GM21360 (cell line): ENCODE data around the gene PTRH2.

ENCODE experiments used
- ATAC-seq: cut with Tn5 transposase; IDR thresholded peaks from one replicate; pipeline ENCODE4 v1.9.1; 2021; ENCODE audit warnings: mild to moderate bottlenecking, moderate library complexity; ENCODE audit not compliant: unreplicated experiment

PTRH2 gene

DNA sequence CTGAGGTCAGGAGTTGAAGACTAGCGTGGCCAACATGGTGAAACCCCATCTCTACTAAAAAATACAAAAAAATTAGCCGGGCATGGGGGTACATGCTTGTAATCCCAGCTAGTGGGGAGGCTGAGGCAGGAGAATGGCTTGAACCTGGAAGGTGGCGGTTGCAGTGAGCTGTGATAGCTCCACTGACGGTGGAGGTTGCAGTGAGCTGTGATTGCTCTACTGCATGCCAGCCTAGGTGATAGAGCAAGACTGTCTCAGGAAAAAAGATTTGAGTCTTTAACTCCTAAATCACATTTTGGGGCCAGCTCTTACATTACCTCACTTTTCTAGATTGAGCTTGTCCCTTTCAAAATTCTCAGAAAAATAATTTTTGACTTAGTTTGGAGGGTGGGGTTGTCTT is 15.4 kb upstream of the PTRH2 start:
- no peak for ATAC-seq

DNA sequence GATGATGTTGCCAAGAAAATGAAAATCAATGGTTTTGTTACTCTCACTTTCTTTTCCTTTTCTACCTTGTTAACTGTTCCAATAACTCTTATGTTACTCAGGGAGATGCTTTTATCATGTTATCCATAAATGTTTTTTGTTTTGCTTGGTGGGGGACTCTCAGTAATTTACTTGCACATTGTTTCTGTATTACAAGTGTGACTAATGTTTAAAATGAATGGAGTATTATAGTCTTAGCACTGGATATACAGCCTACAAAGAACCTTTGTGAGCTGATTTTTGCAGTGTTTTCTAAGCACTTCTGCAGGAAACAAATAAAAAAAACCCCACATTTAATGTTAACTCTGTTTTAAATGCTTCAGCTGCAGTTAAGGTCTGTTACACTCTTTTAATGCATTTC is 12.3 kb upstream of the PTRH2 start:
- no peak for ATAC-seq

DNA sequence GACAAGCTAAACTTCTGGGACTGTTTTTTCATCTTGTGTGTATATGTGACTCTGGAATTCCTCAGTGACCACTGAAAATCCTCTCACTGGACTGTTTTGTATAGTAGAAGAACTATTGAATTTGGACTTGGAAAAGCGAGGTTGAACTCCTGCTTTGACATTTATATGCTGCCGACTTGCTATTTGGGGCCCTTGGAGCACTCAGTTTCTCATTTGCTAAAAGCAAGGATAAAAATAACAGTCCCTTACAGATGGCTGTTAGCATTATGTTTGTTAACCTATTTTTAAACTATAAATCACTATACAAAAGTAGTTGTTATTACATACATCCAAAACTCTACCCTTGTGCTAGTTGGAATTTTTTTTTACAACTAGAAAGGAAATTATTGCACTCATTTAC is 9.2 kb upstream of the PTRH2 start:
- no peak for ATAC-seq

DNA sequence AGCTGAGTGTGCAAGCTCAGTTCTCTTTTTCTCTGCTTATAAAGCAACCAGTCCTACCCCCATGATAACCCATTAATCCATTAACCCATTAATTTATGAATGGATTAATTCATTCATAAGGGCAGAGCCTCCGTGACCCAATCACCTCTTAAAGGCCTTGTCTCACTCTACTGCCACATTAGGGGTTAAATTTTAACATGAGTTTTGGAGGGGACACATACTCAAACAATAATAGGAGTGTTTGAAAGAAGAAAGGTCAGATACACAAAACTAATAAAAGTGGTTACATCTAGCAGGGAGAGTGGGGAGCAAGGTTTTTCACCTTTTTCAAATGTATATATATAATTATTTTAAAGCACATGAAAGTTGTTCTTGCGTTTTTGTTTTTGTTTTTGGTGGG is 7.0 kb upstream of the PTRH2 start:
- ATAC-seq, result no peak

DNA sequence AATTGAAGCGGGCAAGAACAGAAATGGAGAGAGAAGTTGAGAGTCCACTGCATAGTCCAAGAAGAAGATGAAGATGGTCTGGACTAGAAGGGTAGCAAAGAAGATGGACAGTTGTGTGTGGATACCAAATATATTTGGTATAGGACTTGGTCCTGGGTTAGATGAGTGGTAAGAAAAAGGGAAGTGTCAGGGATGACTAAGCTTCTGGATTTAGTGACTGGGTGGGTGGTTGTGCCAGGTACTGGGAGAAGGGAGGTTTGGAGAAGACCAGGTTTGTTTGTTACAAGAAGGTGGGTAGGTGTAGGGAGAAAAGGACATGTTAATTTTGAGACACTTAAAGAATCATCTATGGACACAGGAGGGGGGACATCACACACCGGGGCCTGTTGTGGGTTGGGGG is 5.6 kb upstream of the PTRH2 start:
- ATAC-seq, result no peak

DNA sequence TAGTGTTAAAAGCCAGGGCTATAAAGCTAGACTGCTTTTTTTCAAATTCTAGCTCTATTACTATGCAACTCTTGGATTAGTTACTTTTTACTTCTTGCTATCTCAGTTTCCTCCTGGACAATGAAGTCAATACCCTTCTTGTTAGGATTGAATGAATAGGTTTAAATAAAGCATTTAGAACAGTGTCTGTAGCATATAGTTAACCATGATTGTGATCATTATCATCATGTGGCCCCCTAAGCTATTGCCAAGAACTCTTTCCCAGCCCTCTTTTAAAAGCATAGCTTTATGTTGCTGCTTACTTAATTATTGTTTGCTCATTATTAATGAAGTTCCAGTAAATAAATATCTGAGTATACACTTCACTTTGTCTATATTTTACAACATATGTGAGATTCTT is 4.7 kb upstream of the PTRH2 start:
- ATAC-seq, result no peak

DNA sequence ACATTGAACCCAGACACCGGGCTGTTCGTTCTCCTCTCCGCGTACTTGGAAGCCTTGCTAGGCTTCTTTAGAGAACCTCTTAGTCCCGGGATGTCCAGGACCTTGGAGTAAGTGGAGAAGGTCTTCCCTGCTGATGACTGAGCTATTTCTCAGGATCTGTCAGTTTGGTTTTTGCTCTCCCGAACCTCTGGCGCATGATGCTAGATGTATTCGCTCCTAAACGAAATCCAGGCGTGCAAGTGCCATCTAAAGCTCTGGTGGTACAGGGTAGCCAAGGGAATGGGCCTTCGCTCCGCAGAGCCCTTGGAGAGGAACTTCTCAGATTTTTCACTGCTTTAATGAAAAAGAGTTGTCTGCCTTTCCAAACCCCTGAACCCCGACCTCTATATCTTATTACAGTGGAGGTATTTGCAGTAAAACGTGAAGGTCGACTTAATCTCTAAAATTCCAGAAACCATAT is 771 bp upstream of the PTRH2 start:
- ATAC-seq, result no peak

DNA sequence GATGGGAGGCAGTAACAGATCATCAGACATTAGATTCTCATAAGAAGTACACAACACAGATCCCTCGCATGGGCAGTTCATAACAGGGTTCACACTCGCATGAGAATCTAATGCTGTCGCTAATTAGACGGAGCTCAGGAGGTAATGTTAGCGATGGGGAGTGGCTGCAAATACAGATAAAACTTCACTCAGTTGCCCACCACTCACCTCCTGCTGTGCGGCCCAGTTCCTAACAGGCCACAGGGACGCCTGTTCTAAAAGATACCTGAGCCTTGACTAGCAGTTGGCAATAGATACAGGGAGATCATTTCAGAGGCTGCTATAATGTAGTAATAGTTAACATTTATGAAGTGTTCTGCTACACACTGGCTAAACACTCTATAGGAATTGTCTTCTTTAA is 4.9 kb downstream of the PTRH2 start:
- ATAC-seq, result no peak

DNA sequence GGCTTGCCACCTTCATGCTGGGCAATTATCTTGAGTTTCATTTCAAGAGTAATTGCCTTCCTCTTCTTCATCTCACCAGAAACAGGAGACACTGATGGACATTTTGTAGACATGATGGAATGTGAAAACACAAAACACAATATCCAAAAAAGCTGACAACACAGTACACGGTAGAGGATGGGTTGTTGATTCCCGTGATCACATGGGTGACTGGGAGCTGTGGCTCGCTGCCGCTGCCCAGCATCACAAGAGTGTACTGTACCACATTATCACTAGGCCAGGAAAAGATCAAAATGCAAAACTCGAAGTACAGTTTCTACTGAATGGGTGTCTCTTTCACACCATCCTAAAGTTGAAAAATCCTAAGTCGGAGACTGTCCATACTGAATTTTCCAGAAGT is 7.4 kb downstream of the PTRH2 start:
- no peak for ATAC-seq

DNA sequence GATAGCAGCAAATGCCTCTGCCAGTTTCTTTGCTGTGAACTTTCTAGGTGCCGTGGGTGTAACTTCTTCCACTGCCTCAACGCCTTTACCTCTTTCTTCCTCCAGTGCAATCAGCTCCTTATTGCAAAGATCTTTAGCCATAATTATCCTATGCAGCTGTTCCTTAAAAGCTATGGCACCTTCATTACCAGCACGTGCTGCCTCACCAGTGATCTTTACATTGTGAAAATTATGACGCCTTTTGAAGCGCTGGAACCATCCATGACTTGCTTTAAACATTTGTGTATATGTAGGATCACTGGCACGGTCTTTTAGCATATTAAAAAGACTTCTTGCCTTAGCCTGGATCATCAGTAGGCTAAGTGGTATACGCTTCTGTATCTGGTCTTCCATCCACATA is 8.0 kb downstream of the PTRH2 start:
- no peak for ATAC-seq

DNA sequence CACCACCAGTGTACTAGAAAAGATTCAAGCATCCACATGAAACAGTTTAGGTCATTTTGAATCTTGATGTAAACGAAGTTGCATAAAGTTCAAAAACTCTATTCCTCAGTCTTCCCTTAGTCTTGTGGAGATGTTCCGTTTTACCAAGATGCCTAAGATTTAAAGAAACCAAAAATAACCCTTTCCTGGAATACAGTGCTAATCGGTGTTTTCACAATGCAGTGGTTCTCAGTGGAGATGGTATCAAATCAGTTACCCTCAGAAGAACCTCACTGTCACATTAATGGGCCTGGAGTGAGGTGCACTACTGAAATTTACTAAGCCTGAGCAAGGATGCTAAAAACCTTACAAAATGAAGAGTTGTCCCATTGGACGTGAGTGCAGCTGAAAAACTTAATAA is 9.1 kb downstream of the PTRH2 start:
- ATAC-seq, result no peak

DNA sequence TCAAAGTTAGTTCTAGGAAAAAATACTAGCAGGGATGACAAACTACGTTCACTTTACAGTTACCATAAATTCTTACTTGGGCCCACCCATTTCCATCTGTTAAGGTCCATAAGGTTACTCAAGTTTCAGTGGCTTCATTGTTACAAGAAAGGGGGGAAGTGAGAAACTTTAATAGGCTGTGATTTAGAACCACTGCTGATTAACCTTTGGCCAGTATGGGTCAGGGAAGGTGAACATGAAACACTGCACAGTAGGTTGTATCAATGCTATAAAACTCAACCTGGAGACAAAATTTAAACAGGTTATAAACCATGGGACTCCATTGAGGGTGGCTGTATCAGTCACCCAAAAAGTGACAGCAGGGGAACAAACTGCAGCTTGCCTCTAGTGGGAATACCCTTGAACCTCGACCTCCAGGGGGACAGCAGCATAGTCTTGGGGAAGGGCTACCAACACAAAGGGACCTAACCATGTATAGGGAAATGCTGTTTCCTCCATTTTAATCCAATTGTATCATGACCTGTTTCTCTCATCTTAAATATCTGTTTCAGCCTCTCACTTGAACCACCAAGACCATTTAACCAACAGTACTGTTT is 10.4 kb downstream of the PTRH2 start:
- ATAC-seq, result no peak

DNA sequence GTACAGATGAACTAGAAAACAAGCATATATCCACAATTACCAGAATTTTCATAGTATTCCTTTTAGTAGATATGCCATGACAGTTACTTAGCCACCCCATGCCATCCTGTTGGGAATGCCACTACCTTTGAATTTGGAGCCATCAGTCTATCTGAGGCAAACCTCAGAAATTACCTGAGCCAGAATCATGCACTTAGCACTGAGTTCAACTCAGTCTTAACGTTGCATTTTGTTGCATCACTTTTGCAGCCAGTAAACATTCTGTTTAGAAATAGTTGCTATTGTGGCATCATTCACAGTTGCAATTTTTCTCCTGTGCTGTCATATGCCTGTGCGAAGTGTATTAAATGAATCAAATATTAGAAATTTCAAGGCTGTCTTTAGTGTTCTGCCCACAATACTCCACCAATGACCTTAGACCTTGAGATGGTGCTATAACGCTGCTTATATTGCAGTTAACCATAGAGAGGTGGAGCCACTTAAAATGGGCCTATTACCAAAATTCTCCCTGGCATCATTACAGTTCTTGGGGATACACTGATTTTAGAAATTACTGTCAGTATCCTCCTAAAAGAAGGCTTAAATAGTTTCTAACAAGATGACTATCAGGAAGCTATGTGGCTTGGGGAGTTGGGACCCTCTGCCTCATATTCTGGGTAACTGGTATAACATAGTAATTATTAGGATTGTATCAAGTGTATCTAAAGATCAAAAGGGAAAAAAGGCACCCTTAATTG is 11.1 kb downstream of the PTRH2 start:
- ATAC-seq, result no peak

DNA sequence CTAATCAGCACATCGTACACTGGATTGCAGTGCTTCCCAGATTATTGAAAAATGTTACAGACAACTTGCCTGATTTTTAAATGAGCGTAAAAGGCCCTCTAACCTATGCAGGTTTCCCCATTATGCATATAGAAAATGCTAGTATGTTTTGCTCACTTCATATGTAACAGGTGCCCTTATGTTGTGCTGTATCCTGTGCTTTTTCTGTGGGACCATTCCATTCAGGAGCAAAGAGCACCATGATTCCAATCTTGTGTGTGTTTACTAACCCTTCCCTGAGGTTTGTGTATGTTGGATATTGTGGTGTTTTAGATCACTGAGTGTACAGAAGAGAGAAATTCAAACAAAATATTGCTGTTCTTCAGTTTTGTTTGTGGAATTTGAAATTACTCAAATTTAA is 12.9 kb downstream of the PTRH2 start:
- ATAC-seq, result no peak

DNA sequence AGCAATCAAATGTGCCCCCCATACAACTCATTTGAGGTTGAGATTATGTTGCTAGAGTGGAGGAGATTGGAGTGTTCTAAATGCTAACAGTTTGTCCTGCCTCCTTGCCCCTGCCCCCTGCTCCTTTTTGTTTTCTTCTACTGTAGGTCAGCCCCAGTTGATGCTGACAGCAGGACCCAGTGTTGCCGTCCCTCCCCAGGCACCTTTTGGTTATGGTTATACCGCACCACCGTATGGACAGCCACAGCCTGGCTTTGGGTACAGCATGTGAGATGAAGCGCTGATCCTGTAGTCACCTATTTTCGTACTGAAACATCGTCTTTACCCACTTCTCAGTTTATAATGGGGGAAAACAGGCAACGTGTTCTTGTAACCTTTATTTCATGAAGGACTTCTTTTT is 13.6 kb downstream of the PTRH2 start:
- ATAC-seq, result no peak

DNA sequence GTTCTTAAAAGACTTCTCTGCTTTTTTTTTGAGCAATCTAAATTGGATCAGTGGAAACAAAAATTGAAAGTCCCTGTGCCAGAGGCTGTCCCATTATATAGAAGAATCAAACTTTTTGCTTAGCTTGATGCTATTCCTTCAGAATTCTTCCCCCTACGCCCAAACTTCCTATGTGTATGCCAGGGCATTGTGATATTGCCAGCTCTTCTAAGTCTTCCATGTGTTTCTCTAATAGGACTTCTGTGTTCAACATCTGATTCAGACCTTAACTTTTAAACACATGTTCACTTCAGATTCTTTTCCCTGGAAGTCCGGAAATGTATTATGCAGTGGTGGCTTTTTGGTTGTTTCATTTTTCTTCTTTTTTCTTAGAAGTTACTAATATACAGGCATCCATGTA is 18.7 kb downstream of the PTRH2 start:
- ATAC-seq, result no peak

DNA sequence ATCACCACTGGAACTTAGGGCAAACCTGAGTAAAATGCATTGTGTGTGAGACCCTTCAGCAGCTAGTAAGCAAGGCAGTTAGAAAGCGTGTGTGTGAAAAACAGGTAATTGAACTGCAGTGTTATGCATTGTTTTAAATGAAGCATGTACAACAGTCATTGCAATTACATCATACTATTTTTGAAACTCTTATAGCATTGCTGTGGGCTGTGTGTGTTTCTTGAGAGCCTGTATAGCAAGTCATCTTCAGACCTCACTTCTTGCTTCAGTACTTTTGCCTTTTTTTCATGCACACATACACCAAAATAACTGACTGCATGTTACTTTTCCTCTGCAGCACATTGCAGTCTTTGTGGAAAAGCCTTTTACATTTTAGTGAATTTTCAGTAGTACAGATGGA is 19.2 kb downstream of the PTRH2 start:
- no peak for ATAC-seq

DNA sequence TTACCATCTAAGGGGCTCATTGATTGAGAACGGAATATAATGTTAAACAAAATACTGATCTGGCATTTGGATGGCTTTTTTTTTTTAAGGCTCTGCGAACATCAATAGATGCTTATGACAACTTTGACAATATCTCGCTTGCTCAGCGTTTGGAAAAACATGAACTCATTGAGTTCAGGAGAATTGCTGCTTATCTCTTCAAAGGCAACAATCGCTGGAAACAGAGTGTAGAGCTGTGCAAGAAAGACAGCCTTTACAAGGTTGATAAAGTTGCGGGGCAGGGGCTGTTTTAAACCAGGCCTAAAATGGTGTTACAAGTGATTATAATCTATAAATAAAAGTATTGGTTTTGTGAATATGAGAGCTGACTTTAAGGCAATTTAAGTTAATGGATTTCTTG is 22.3 kb downstream of the PTRH2 start:
- ATAC-seq, result no peak

DNA sequence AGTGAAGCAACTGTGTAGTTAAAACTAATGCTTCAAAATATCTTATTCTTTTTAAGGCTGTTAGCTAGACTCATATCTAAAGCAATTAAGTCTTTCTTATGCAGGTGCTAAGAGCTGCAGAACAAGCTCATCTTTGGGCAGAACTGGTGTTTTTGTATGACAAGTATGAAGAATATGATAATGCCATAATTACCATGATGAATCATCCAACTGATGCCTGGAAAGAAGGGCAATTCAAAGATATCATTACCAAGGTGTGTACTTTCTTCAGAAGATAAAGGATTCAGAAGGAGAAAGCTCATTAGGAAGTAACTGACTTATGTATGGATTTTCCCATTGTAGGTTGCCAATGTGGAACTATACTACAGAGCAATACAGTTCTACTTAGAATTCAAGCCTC is 23.9 kb downstream of the PTRH2 start:
- ATAC-seq, result no peak

DNA sequence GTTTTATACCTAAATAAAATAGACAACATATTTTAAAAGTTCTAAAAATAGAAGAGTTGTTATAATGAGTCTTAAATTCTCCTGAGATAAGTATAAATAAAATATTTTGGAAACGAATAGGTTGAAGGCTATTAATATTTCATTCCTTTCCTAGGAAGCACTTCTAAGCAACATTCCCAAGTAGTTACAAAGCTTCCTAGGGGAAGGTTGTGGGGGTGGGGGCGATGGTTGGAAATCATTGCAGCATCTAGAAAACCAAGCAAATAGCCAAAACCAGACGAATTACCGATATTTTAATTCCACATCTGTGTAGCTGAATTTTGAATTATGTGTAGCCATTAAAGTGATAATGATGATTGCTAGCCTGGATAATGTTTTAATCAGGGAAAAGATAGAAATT is 26.9 kb downstream of the PTRH2 start:
- ATAC-seq, result no peak

DNA sequence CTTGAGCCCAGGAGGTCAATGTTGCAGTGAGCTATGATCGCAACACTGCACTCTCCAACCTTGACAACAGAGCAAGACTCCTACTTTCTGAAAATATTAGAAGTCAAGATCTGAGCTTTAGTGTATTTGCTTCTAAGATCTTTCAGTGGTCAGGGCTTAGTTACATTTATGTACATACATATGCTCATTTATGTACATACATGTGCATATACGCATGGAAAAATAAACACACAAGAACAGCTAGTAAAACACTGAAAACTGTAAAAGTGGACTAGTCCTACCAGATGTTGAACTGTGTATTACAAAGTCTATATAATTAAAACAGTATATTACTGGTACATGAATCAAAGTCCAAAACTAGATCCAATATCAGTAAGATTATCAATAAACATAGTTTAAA is 28.3 kb downstream of the PTRH2 start:
- ATAC-seq, result no peak

DNA sequence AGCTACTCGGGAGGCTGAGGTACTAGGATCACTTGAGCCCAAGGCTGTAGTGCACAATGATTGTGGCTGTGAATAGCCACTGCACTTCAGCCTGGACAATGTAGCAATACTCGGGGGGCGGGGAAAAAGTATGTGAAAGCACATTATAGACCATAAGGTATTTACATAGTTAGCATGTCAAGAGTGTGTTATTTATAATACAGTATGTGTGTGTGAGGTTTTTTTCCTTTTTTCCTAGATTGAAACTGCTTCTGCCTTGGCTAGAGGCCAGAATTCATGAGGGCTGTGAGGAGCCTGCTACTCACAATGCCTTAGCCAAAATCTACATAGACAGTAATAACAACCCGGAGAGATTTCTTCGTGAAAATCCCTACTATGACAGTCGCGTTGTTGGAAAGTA is 30.5 kb downstream of the PTRH2 start:
- ATAC-seq, result no peak

DNA sequence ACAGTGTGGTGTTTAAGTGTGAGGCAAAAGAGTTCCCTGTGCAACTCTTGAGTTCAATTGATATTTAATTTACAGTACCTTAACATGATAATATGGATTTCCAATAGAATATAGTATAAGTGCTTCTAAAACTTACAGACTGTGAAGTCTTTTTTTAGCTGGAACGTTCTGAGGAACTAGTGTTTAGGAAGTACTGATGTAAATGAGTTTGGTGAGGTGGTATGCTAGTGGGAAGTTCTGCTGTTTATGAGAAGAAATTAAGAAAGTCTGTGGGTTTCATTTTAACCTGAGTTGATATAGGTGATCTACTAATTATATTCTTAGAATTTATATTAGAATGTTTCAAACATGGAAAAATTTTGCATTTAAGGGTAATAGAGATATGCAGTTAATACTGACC is 32.0 kb downstream of the PTRH2 start:
- ATAC-seq, result no peak
